ENCODE data around the gene GNAI2. TPM values are rescaled to one million over a fixed set of nuclear protein-coding genes. Genes with fewer than 3 reads are reported as not detected.

Gene GNAI2
- total RNA-seq, 3 donors from 2014 or later = 47.0 to 190 (median 96.4) TPM

- peaks cover 41% of the 10 kb centered on the region for H3K4me1 ChIP-seq (ENCODE audit: low read depth)
- no peak overlapping the region for H3K4me3 ChIP-seq
- no peaks in the 10 kb centered on the region for H3K36me3 ChIP-seq (ENCODE audit: low read depth)
- DNase-seq (no peak), ATAC-seq (no peak)
- intact Hi-C loops (cut with DNase I, micrococcal nuclease) = no loop called here
- TF ChIP-seq CTCF (IDR thresholded peaks at IDR 0.05) = no peak
- H3K9me3 ChIP-seq = no peaks in the 10 kb centered on the region
These were observed 29.6 kb downstream of the GNAI2 start for GRCh38 chr3:50265571-50265970.

DNA sequence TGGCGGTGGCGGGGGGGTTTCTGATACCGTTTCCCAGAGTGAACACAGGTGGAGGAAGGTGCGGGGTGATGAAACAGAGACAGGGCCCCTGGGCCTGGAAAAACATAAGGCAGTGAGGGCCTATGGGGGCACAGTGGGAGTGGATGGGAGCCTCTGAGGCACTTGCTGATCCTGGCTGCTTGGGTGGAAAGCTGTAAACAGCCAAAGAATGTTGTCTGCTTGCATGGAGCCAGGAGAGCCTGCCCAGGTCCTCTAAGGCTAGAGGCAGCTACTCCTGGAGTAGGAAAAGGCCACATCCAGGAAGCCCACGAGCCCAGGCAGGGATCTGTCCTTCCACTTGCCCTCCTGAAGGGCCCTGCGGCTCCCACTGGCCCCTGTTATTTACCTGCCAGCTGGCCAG lies 30.0 kb downstream of the GNAI2 start:
- no peaks in the 10 kb centered on the region for H3K9me3 ChIP-seq
- intact Hi-C loops (cut with DNase I, micrococcal nuclease) = no loop called here
- DNase-seq (no peak), ATAC-seq (no peak)
- no peak overlapping the region for H3K4me3 ChIP-seq
- TF ChIP-seq CTCF (IDR thresholded peaks at IDR 0.05) = no peak
- no peaks in the 10 kb centered on the region for H3K36me3 ChIP-seq (ENCODE audit: low read depth)
- peaks cover 39% of the 10 kb centered on the region for H3K4me1 ChIP-seq (ENCODE audit: low read depth)

DNA sequence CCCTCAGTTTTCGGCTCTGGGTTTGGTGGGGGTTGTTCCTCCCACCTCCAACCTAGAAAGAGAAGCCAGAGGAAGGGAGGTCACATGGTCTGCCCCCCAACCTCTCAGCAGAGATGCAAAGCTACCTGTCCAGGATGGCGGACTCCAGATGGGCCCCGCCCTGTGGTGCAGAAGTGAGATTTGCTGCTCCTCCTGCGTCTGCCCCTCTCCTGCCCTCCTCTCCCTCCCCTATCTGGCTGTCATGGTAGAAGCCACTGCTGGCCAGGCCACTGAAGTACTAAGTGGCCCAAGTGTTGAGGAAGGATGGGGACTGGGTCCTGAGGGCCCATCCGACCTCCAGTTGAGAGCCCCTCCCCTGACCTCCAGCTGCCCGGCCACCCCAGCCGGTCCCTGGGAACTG lies 30.8 kb downstream of the GNAI2 start:
- TF ChIP-seq CTCF (IDR thresholded peaks at IDR 0.05) = no peak
- DNase-seq (peak in 2 of 3 donors; percentile 53 to 60), ATAC-seq (no peak)
- intact Hi-C loops (cut with DNase I, micrococcal nuclease) = no loop called here
- Histone ChIP-seq H3K4me1 (ENCODE audit: low read depth) (peaks cover 45% of the 10 kb centered on the region), H3K9me3 (no peaks in the 10 kb centered on the region), H3K4me3 (peak overlapping the region; percentile 7), H3K36me3 (ENCODE audit: low read depth) (no peaks in the 10 kb centered on the region)

- DNase-seq (peak; percentile 84 to 87 (median 85)), ATAC-seq (peak; percentile 63)
- peak overlapping the region; percentile 7 for H3K4me3 ChIP-seq
- intact Hi-C loops (cut with DNase I, micrococcal nuclease) = no loop called here
- no peak for TF ChIP-seq CTCF (IDR thresholded peaks at IDR 0.05)
- H3K36me3 ChIP-seq (ENCODE audit: low read depth) = no peaks in the 10 kb centered on the region
- H3K9me3 ChIP-seq = no peaks in the 10 kb centered on the region
- peaks cover 45% of the 10 kb centered on the region for H3K4me1 ChIP-seq (ENCODE audit: low read depth)
These were observed 31.4 kb downstream of the GNAI2 start for GRCh38 chr3:50267280-50267913.

DNA sequence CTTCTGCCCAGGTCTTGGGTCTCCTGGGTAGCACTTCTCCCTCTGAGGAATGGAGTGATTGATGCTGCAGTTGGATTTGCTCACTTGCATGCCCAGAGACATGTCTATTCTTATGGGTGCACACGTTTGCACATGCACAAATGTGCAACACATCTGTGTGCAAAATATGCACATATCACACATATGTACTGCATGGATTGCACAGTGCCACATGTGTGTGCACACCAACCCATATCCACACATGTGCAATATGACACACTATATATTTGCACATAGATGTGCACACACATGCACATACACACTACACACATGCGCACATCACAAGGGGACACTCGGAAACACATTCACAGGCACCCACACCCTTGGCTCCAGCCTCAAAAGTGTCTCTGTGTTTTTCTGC lies 32.3 kb downstream of the GNAI2 start:
- ATAC-seq = no peak
- H3K4me1 ChIP-seq (ENCODE audit: low read depth) = peaks cover 51% of the 10 kb centered on the region
- H3K36me3 ChIP-seq (ENCODE audit: low read depth) = no peaks in the 10 kb centered on the region
- no peaks in the 10 kb centered on the region for H3K9me3 ChIP-seq
- H3K4me3 ChIP-seq = no peak overlapping the region
- intact Hi-C loops (cut with DNase I, micrococcal nuclease) = no loop called here
- TF ChIP-seq CTCF (IDR thresholded peaks at IDR 0.05) = no peak
- DNase-seq = no peak
